Vagina (tissue), 2 donors: Measurements from ENCODE around the gene AFF3.

Source experiments
- CTCF ChIP-seq, 3 experiments: fragments of 450-650 bp in 2 of 3; fragments of 200-600 bp in 1 of 3; sonication (generic) in 1 of 3; IDR thresholded peaks; one replicate each; pipeline ENCODE4 v1.5.1; 2017 to 2019; ENCODE audit warnings: antibody characterized with exemption in 3 of 3, mild to moderate bottlenecking in 2 of 3, moderate library complexity in 2 of 3
- POLR2A ChIP-seq, 2 donors: fragments of 450-650 bp; IDR thresholded peaks; one replicate each; pipeline ENCODE4 v1.6.1; 2017; ENCODE audit warnings: antibody characterized with exemption in 2 of 2, mild to moderate bottlenecking in 2 of 2, moderate library complexity in 2 of 2
- POLR2AphosphoS5 ChIP-seq, 2 donors: sonication (generic); formaldehyde crosslinking; IDR thresholded peaks; one replicate each; pipeline ENCODE4 v1.9.0; 2017; ENCODE audit warnings: antibody characterized with exemption in 2 of 2, mild to moderate bottlenecking in 2 of 2, low read depth in 1 of 2; ENCODE audit not compliant: insufficient read depth in 1 of 2

- TF ChIP-seq POLR2A (IDR thresholded peaks at IDR 0.05) (no peak), CTCF (IDR thresholded peaks at IDR 0.05) (no peak), POLR2AphosphoS5 (IDR thresholded peaks at IDR 0.05; ENCODE audit: insufficient read depth in 1 of 2, low read depth in 1 of 2) (no peak)
Observed at GRCh38 chr2:99816908-99817307, 325.5 kb downstream of the AFF3 start.
